ENCODE data around the gene ITPRID2. TPM values are rescaled to one million over a fixed set of nuclear protein-coding genes. Genes with fewer than 3 reads are reported as not detected.
"Not testable (repeated sequence)": the region's sequence is repeated elsewhere in the genome, so short reads cannot be mapped to it uniquely, and the experiment has no call there.

The ITPRID2 gene
- total RNA-seq, 4 donors from 2014 or later: 38.7 to 91.9 (median 42.5) TPM

DNA sequence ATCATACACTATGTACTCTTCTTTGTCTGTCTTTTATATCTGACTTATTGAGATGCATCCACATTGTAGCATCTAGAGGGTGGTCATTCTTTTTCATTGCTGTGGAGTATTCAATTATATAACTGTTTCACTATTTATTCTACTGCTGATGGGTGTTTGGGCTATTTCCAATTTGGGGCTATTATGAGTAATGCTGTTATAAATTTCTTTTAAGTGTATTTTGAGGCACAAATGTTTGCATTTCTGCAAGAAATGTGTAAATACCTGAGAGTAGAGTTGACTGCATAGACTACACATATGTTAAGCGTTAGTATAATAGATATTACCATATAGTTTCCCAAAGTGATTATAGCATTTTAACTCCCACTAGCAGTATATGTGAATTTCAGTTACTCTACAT lies 67.2 kb downstream of the ITPRID2 start:
- in situ Hi-C loops (cut with MboI; ENCODE audit: low sequenced_read_pairs in 4 of 4): loop anchor here in 3 of 4 donors (10.0 to 25.0 kb wide), 3 partner anchors 196 to 221 kb away; no protein-coding TSS in a partner anchor

GRCh38 chr2:181959508-181959907 lies 68.0 kb downstream of the ITPRID2 start:
- Histone ChIP-seq H3K4me3 (no peak overlapping the region), H3K27me3 (no peaks in the 10 kb centered on the region), H3K36me3 (no peaks in the 10 kb centered on the region), H3K27ac (no peak overlapping the region), H3K4me1 (peaks cover 0 to 4% of the 10 kb centered on the region in 2 donors), H3K9me3 (no peaks in the 10 kb centered on the region)
- intact Hi-C loops (cut with DNase I; ENCODE audit: low total_unique reads) (no loop called here), in situ Hi-C loops (cut with MboI; ENCODE audit: low sequenced_read_pairs in 4 of 4) (loop anchor here in 3 of 4 donors (10.0 to 25.0 kb wide), 3 partner anchors 197 to 222 kb away; no protein-coding TSS in a partner anchor)
- no peak for TF ChIP-seq CTCF (IDR thresholded peaks at IDR 0.05 in 4 of 5, conservative IDR thresholded peaks at IDR 0.05 in 1 of 5)
- TF ChIP-seq POLR2A (IDR thresholded peaks at IDR 0.05): no peak
- DNase-seq (no peak), ATAC-seq (no peak)

More for the DNA sequence above, 67.2 kb downstream of the ITPRID2 start:
- no peak overlapping the region for H3K4me3 ChIP-seq
- peaks cover 0 to 5% of the 10 kb centered on the region in 2 donors for H3K4me1 ChIP-seq
- no peaks in the 10 kb centered on the region for H3K9me3 ChIP-seq
- no peak overlapping the region for H3K27ac ChIP-seq
- TF ChIP-seq POLR2A (IDR thresholded peaks at IDR 0.05) (no peak), CTCF (IDR thresholded peaks at IDR 0.05 in 4 of 5, conservative IDR thresholded peaks at IDR 0.05 in 1 of 5) (no peak)
- no peaks in the 10 kb centered on the region for H3K36me3 ChIP-seq
- intact Hi-C loops (cut with DNase I; ENCODE audit: low total_unique reads): no loop called here
- DNase-seq (no peak), ATAC-seq (no peak)
- H3K27me3 ChIP-seq: no peaks in the 10 kb centered on the region

- in situ Hi-C loops (cut with MboI; ENCODE audit: low sequenced_read_pairs in 4 of 4): loop anchor here in 2 of 4 donors (25.0 kb wide), 2 partner anchors 199 to 224 kb away; no protein-coding TSS in a partner anchor
- H3K27me3 ChIP-seq; H3K36me3 ChIP-seq; H3K9me3 ChIP-seq; H3K4me3 ChIP-seq; DNase-seq; ATAC-seq; H3K27ac ChIP-seq; H3K4me1 ChIP-seq; intact Hi-C loops (cut with DNase I; ENCODE audit: low total_unique reads): not testable (repeated sequence)
These were observed 69.6 kb downstream of the ITPRID2 start for GRCh38 chr2:181961167-181961566.

DNA sequence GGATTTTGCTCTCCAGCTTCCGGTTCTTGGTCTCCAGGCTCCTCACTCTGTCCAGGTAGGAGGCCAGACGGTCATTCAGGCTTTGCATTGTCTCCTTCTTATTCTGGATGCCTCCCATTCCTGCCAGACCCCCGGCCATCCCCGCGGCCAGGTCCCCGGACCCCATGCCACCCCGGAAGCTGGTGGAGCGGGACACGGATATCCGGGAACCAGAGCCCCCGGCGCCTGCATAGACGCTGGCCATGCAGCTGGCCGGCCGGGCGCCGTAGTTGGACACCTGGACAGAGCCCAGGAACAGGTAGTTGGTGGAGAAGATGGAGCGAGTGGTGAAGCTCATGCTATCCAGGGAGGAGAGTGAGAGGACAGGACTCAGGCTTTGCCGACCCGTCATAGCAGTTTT lies 70.6 kb downstream of the ITPRID2 start:
- intact Hi-C loops (cut with DNase I; ENCODE audit: low total_unique reads): no loop called here

More for the DNA sequence above, 70.6 kb downstream of the ITPRID2 start:
- in situ Hi-C loops (cut with MboI; ENCODE audit: low sequenced_read_pairs in 4 of 4): loop anchor here in 2 of 4 donors (25.0 kb wide), 2 partner anchors 200 to 225 kb away; no protein-coding TSS in a partner anchor
- ATAC-seq: no peak
- Histone ChIP-seq H3K36me3 (no peaks in the 10 kb centered on the region), H3K4me1 (no peaks in the 10 kb centered on the region), H3K4me3 (no peak overlapping the region), H3K27ac (no peak overlapping the region), H3K9me3 (no peaks in the 10 kb centered on the region), H3K27me3 (no peaks in the 10 kb centered on the region)
- no peak for TF ChIP-seq CTCF (IDR thresholded peaks at IDR 0.05 in 4 of 5, conservative IDR thresholded peaks at IDR 0.05 in 1 of 5)
- DNase-seq: no peak
